Measurements from ENCODE around the gene REEP3.

DNA sequence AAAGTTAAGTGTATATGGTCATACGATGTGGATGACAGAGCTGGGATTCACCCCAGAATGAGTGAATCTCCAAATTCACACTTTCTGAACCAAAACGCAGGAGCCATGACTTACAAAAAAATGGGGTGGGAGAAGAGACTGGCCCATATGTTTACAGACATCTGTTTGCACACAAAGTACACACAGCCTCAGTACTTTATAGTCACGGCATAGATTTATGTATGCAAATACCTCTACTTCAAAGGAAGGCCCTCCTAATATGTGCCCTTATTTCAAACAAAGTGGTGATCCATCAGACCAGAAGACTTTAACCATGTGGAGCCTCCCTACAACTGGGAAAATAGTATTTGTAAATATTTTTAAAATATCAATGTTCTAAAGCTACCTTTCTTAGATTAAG is 33.2 kb upstream of the REEP3 start:
- TF ChIP-seq, protein P1, sequence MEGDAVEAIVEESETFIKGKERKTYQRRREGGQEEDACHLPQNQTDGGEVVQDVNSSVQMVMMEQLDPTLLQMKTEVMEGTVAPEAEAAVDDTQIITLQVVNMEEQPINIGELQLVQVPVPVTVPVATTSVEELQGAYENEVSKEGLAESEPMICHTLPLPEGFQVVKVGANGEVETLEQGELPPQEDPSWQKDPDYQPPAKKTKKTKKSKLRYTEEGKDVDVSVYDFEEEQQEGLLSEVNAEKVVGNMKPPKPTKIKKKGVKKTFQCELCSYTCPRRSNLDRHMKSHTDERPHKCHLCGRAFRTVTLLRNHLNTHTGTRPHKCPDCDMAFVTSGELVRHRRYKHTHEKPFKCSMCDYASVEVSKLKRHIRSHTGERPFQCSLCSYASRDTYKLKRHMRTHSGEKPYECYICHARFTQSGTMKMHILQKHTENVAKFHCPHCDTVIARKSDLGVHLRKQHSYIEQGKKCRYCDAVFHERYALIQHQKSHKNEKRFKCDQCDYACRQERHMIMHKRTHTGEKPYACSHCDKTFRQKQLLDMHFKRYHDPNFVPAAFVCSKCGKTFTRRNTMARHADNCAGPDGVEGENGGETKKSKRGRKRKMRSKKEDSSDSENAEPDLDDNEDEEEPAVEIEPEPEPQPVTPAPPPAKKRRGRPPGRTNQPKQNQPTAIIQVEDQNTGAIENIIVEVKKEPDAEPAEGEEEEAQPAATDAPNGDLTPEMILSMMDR (IDR thresholded peaks at IDR 0.05; ENCODE audit: low read length), result no peak
- TF ChIP-seq EZH2 (IDR thresholded peaks at IDR 0.05; ENCODE audit: borderline replicate concordance, low read length), result no peak
